Measurements from ENCODE around the gene PIK3C2G. TPM values are rescaled to one million over a fixed set of nuclear protein-coding genes. Genes with fewer than 3 reads are reported as not detected.

PIK3C2G gene
- total RNA-seq, 1 experiment from 2014 or later: not detected

GRCh38 chr12:18589316-18589715 lies 328.0 kb downstream of the PIK3C2G start:
- H3K4me1 ChIP-seq (ENCODE audit: insufficient read depth, low read length): no peaks in the 10 kb centered on the region
- no peaks in the 10 kb centered on the region for H3K79me2 ChIP-seq (ENCODE audit: insufficient read depth, low read length)
- H2BK120ac ChIP-seq (ENCODE audit: low read depth, low read length, poor library complexity, severe bottlenecking): no peak overlapping the region
- H4K20me1 ChIP-seq (ENCODE audit: control insufficient read depth, insufficient read depth, insufficient read length): no peaks in the 10 kb centered on the region
- H3K27me3 ChIP-seq (ENCODE audit: insufficient read depth, low read length): no peaks in the 10 kb centered on the region
- H3K23ac ChIP-seq (ENCODE audit: insufficient read length, low read depth, low read length): no peak overlapping the region
- Mint-ChIP-seq H3K9me3 (peaks cover 30 to 34% of the 10 kb centered on the region in 2 experiments), H3K27ac (no peak overlapping the region), H3K4me3 (no peak overlapping the region), H3K27me3 (ENCODE audit: low read depth) (no peaks in the 10 kb centered on the region), H3K4me1 (peaks cover 0 to 2% of the 10 kb centered on the region in 2 experiments; a peak in 1 of 4 replicates), H3K36me3 (ENCODE audit: insufficient read depth in 1 of 3, low read depth in 3 of 3) (peaks cover 4 to 39% (median 6%) of the 10 kb centered on the region in 3 experiments; a peak in 6 of 7 replicates)
- TF ChIP-seq CTCF (conservative IDR thresholded peaks at IDR 0.05): peak; percentile 33; the same call in 2 of the 3 replicates
- no peak overlapping the region for H3K27ac ChIP-seq (ENCODE audit: insufficient read length, low read depth, low read length)
- no peak overlapping the region for H2AFZ ChIP-seq (ENCODE audit: low read length)
- H4K8ac ChIP-seq (replicated peaks; ENCODE audit: insufficient read length, low read depth, low read length): no peak overlapping the region
- H4K91ac ChIP-seq (ENCODE audit: insufficient read length, low read depth, low read length): no peak overlapping the region
- no peak overlapping the region for H2AK5ac ChIP-seq (ENCODE audit: insufficient read length, low read length)
- no peak overlapping the region for H2BK5ac ChIP-seq (ENCODE audit: insufficient read length, low read length)
- no peak overlapping the region for H4K5ac ChIP-seq (ENCODE audit: insufficient read length, low read depth, low read length)
- no peak overlapping the region for H3K18ac ChIP-seq (ENCODE audit: insufficient read length, low read depth, low read length)
- H3K23me2 ChIP-seq (ENCODE audit: insufficient read length, low read depth, low read length, poor library complexity, severe bottlenecking): no peaks in the 10 kb centered on the region
- H3K9me3 ChIP-seq (ENCODE audit: control insufficient read depth, low read depth, low read length): no peaks in the 10 kb centered on the region
- H3T11ph ChIP-seq (ENCODE audit: low read length): no peak overlapping the region
- no peak for DNase-seq
- no peak overlapping the region for H3K9ac ChIP-seq (ENCODE audit: extremely low read depth, insufficient read length, low read length)
- no peak overlapping the region for H3K14ac ChIP-seq (ENCODE audit: insufficient read depth, low read length)
- H2BK20ac ChIP-seq (ENCODE audit: low read depth, low read length, poor library complexity, severe bottlenecking): no peak overlapping the region
- H2BK12ac ChIP-seq (ENCODE audit: insufficient read length, low read depth, low read length): no peak overlapping the region
- H2BK15ac ChIP-seq (ENCODE audit: low read depth, low read length): no peak overlapping the region
- H3K4me2 ChIP-seq (ENCODE audit: insufficient read depth, insufficient read length, low read length): no peak overlapping the region
- H3K4ac ChIP-seq (ENCODE audit: low read depth, low read length): no peak overlapping the region
- no peaks in the 10 kb centered on the region for H3K79me1 ChIP-seq (ENCODE audit: insufficient read depth, low read depth, low read length, poor library complexity, severe bottlenecking)
- no peak overlapping the region for H3K56ac ChIP-seq (ENCODE audit: insufficient read length, low read depth, low read length)
